Body of pancreas (tissue), 4 donors: ENCODE results near the gene RPL22. TPM values are rescaled to one million over a fixed set of nuclear protein-coding genes. Genes with fewer than 3 reads are reported as not detected.

Experiments
- ATAC-seq: fragments of 150-250 bp; one replicate; pipeline ENCODE4 v1.9.1; 2016
- DNase-seq, 4 donors: peaks; one replicate each; pipeline ENCODE4 v3.0.0-alpha.2; 2019
- H3K27ac ChIP-seq, 4 donors: fragments of 200-600 bp; sonication (generic); 1 replicate in 3 of 4; 2 replicates in 1 of 4; pipeline versions ENCODE4 v1.5.1 to v1.6.1; 2016 to 2019; ENCODE audit warnings: mild to moderate bottlenecking in 1 of 4, mixed read lengths in 1 of 4, moderate library complexity in 1 of 4
- H3K27me3 ChIP-seq, 2 donors: fragments of 200-600 bp; sonication (generic); one replicate each; pipeline ENCODE4 v1.6.0; 2016; ENCODE audit warnings: mild to moderate bottlenecking in 1 of 2
- H3K36me3 ChIP-seq, 2 donors: fragments of 200-600 bp; sonication (generic); replicated peaks in 1 of 2; 2 replicates each; pipeline ENCODE4 v1.5.1; 2016; ENCODE audit warnings: low read depth in 2 of 2; ENCODE audit not compliant: insufficient read depth in 1 of 2
- H3K4me1 ChIP-seq: fragments of 200-600 bp; sonication (generic); one replicate; pipeline ENCODE4 v1.6.0; 2016
- H3K4me3 ChIP-seq, 2 donors: fragments of 200-600 bp; sonication (generic); 1 replicate in 1 of 2; 2 replicates in 1 of 2; pipeline ENCODE4 v1.5.1; 2016 to 2019
- H3K9me3 ChIP-seq, 3 donors: fragments of 200-600 bp; sonication (generic); 1 replicate in 2 of 3; 2 replicates in 1 of 3; pipeline ENCODE4 v1.5.1; 2016
- CTCF ChIP-seq, 7 experiments: fragments of 450-650 bp in 4 of 7; fragments of 200-600 bp in 3 of 7; sonication (generic) in 3 of 7; IDR thresholded peaks; one replicate each; pipeline ENCODE4 v1.5.1; 2016 to 2019; ENCODE audit warnings: antibody characterized with exemption in 7 of 7
- POLR2A ChIP-seq, 3 donors: fragments of 450-650 bp; IDR thresholded peaks; one replicate each; pipeline ENCODE4 v1.6.1; 2016; ENCODE audit warnings: antibody characterized with exemption in 3 of 3, mild to moderate bottlenecking in 2 of 3
- WGBS, 2 donors: methylation state at CpG; one replicate each; pipeline ENCODE4 v1.1.5; 2017; 5-methylcytosine and 5-hydroxymethylcytosine counted together
- intact Hi-C: fragments of 100-400 bp; cut with DNase I; formaldehyde crosslinking; loops from one replicate; pipeline ENCODE4 v1.15.1; 2023
- total RNA-seq, 2 donors: library from RNA; depleted of rRNA; stranded (reverse); fragments of >200 nt; gene quantifications; one replicate each; pipeline ENCODE4 v1.1.0, GENCODE V29; 2016

Gene RPL22
- total RNA-seq, 2 donors from 2014 or later = 112 to 148 TPM

GRCh38 chr1:6243053-6243834 is 43.8 kb upstream of the RPL22 start:
- H3K4me3 ChIP-seq = no peak overlapping the region
- peaks cover 29% of the 10 kb centered on the region for H3K4me1 ChIP-seq
- peaks cover 4 to 49% of the 10 kb centered on the region in 2 donors for H3K27me3 ChIP-seq
- DNase-seq (no peak), ATAC-seq (no peak)
- H3K36me3 ChIP-seq = no peaks in the 10 kb centered on the region
- no peak overlapping the region for H3K27ac ChIP-seq
- no peaks in the 10 kb centered on the region for H3K9me3 ChIP-seq
- WGBS, 2 donors = 26 to 36% methylated on average over 5 to 20 of the region's 20 CpGs
- TF ChIP-seq CTCF (IDR thresholded peaks at IDR 0.05) (no peak), POLR2A (IDR thresholded peaks at IDR 0.05) (no peak)
- intact Hi-C loops = loop anchor here (10.0 kb wide), 1 partner anchor 188 kb away; no protein-coding TSS in a partner anchor

- DNase-seq = no peak
Measured at GRCh38 chr1:6241887-6242740, 42.7 kb upstream of the RPL22 start.

GRCh38 chr1:6241107-6241886 is 41.9 kb upstream of the RPL22 start:
- H3K27me3 ChIP-seq = peaks cover 4 to 46% of the 10 kb centered on the region in 2 donors
- intact Hi-C loops = loop anchor here (10.0 kb wide), 1 partner anchor 186 kb away; no protein-coding TSS in a partner anchor
- no peak for TF ChIP-seq POLR2A (IDR thresholded peaks at IDR 0.05)
- TF ChIP-seq CTCF (IDR thresholded peaks at IDR 0.05) = no peak
- WGBS, 2 donors = 26 to 27% methylated on average over 23 to 33 of the region's 33 CpGs
- no peaks in the 10 kb centered on the region for H3K9me3 ChIP-seq
- H3K36me3 ChIP-seq = no peaks in the 10 kb centered on the region
- DNase-seq = no peak
- H3K4me1 ChIP-seq = peaks cover 22% of the 10 kb centered on the region
- no peak overlapping the region for H3K27ac ChIP-seq
- no peak for ATAC-seq
- no peak overlapping the region for H3K4me3 ChIP-seq

More at GRCh38 chr1:6241887-6242740, 42.7 kb upstream of the RPL22 start:
- H3K36me3 ChIP-seq = no peaks in the 10 kb centered on the region
- intact Hi-C loops = loop anchor here (10.0 kb wide), 1 partner anchor 187 kb away; no protein-coding TSS in a partner anchor
- WGBS, 2 donors = 2 to 9% methylated on average over 4 to 76 of the region's 99 CpGs
- peaks cover 4 to 49% of the 10 kb centered on the region in 2 donors for H3K27me3 ChIP-seq
- H3K4me3 ChIP-seq = no peak overlapping the region
- ATAC-seq = no peak
- no peaks in the 10 kb centered on the region for H3K9me3 ChIP-seq
- peaks cover 29% of the 10 kb centered on the region for H3K4me1 ChIP-seq
- no peak for TF ChIP-seq CTCF (IDR thresholded peaks at IDR 0.05)
- TF ChIP-seq POLR2A (IDR thresholded peaks at IDR 0.05) = no peak
- H3K27ac ChIP-seq = no peak overlapping the region

GRCh38 chr1:6239950-6240768 is 40.8 kb upstream of the RPL22 start:
- DNase-seq = no peak

More at GRCh38 chr1:6239950-6240768, 40.8 kb upstream of the RPL22 start:
- no peaks in the 10 kb centered on the region for H3K36me3 ChIP-seq
- TF ChIP-seq POLR2A (IDR thresholded peaks at IDR 0.05) = no peak
- no peak for TF ChIP-seq CTCF (IDR thresholded peaks at IDR 0.05)
- peaks cover 4 to 35% of the 10 kb centered on the region in 2 donors for H3K27me3 ChIP-seq
- ATAC-seq = no peak
- no peaks in the 10 kb centered on the region for H3K9me3 ChIP-seq
- no peak overlapping the region for H3K4me3 ChIP-seq
- H3K27ac ChIP-seq = no peak overlapping the region
- 60 to 74% methylated on average over 17 of the region's 17 CpGs for WGBS, 2 donors
- peaks cover 13% of the 10 kb centered on the region for H3K4me1 ChIP-seq
- intact Hi-C loops = loop anchor here (10.0 kb wide), 1 partner anchor 185 kb away; no protein-coding TSS in a partner anchor
